Measurements from ENCODE around the gene FAM83E. TPM values are rescaled to one million over a fixed set of nuclear protein-coding genes. Genes with fewer than 3 reads are reported as not detected.

Gene FAM83E
- total RNA-seq, 2 experiments from 2014 or later, result 2.8 to 4.1 TPM

DNA sequence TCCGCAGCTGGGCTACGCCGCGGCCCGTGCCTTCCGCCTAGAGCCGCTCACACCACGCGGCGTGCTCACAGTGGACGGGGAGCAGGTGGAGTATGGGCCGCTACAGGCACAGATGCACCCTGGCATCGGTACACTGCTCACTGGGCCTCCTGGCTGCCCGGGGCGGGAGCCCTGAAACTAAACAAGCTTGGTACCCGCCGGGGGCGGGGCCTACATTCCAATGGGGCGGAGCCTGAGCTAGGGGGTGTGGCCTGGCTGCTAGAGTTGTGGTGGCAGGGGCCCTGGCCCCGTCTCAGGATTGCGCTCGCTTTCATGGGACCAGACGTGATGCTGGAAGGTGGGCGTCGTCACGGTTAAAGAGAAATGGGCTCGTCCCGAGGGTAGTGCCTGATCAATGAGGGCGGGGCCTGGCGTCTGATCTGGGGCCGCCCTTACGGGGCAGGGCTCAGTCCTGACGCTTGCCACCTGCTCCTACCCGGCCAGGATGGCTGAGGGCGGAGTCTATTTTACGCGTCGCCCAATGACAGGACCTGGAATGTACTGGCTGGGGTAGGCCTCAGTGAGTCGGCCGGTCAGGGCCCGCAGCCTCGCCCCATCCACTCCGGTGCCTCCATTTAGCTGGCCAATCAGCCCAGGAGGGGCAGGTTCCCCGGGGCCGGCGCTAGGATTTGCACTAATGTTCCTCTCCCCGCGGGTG is 14.9 kb upstream of the FAM83E start:
- no peaks in the 10 kb centered on the region for H3K27me3 Mint-ChIP-seq
- no peaks in the 10 kb centered on the region for H3K9me3 Mint-ChIP-seq (ENCODE audit: low read depth)
- H3K4me1 Mint-ChIP-seq, result peaks cover 42% of the 10 kb centered on the region
- H3K4me3 Mint-ChIP-seq, result no peak overlapping the region
- DNase-seq (no peak), ATAC-seq (no peak)
- H3K27ac Mint-ChIP-seq, result no peak overlapping the region
- CTCF ChIA-PET, result interaction anchor here (1.0 kb wide), 1 partner anchor 21 kb away, joined by 3 read pairs; no protein-coding TSS in a partner anchor
- H3K36me3 Mint-ChIP-seq, result peaks cover 5% of the 10 kb centered on the region

DNA sequence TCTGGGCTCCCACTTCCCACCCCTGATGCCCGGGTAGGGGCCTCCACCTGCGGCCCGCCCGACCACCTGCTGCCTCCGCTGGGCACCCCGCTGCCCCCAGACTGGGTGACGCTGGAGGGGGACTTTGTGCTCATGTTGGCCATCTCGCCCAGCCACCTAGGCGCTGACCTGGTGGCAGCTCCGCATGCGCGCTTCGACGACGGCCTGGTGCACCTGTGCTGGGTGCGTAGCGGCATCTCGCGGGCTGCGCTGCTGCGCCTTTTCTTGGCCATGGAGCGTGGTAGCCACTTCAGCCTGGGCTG is 14.4 kb upstream of the FAM83E start:
- Mint-ChIP-seq H3K4me1 (peaks cover 41% of the 10 kb centered on the region), H3K4me3 (no peak overlapping the region), H3K36me3 (peaks cover 5% of the 10 kb centered on the region), H3K27ac (no peak overlapping the region), H3K27me3 (no peaks in the 10 kb centered on the region), H3K9me3 (ENCODE audit: low read depth) (no peaks in the 10 kb centered on the region)
- no peak for DNase-seq
- no peak for ATAC-seq
- CTCF ChIA-PET, result interaction anchor here (1.0 to 2.4 kb wide), 2 partner anchors 17 to 20 kb away, joined by 3 to 10 read pairs; partner anchors contain the start of gene CA11

DNA sequence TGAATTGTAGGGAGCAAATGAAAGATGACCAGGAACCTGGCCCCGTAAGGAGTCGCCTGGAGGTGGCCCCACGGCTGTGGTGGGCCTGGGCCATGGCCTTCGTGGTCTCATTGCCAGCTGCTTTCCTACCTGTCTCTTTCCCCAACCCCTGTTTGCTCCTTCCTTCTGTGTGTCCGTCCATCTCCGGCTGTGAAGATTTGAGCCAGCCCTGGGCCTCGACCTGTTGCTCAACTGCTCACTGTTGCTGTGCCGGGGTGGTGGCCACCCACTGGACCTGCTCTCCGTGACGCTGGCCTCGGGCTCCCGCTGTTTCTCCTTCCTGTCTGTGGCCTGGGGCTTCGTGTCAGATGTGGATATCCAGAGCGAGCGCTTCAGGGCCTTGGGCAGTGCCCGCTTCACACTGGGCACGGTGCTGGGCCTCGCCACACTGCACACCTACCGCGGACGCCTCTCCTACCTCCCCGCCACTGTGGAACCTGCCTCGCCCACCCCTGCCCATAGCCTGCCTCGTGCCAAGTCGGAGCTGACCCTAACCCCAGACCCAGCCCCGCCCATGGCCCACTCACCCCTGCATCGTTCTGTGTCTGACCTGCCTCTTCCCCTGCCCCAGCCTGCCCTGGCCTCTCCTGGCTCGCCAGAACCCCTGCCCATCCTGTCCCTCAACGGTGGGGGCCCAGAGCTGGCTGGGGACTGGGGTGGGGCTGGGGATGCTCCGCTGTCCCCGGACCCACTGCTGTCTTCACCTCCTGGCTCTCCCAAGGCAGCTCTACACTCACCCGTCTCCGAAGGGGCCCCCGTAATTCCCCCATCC is 13.8 kb upstream of the FAM83E start:
- DNase-seq (no peak), ATAC-seq (no peak)
- H3K27me3 Mint-ChIP-seq, result no peaks in the 10 kb centered on the region
- H3K36me3 Mint-ChIP-seq, result peaks cover 7% of the 10 kb centered on the region
- H3K9me3 Mint-ChIP-seq (ENCODE audit: low read depth), result no peaks in the 10 kb centered on the region
- H3K4me3 Mint-ChIP-seq, result no peak overlapping the region
- CTCF ChIA-PET, result interaction anchor here (1.0 to 2.4 kb wide), 4 partner anchors 9 to 20 kb away, joined by 3 to 10 read pairs (median 4); partner anchors contain the start of genes CA11, RPL18 and SPHK2
- no peak overlapping the region for H3K27ac Mint-ChIP-seq
- H3K4me1 Mint-ChIP-seq, result peaks cover 40% of the 10 kb centered on the region

DNA sequence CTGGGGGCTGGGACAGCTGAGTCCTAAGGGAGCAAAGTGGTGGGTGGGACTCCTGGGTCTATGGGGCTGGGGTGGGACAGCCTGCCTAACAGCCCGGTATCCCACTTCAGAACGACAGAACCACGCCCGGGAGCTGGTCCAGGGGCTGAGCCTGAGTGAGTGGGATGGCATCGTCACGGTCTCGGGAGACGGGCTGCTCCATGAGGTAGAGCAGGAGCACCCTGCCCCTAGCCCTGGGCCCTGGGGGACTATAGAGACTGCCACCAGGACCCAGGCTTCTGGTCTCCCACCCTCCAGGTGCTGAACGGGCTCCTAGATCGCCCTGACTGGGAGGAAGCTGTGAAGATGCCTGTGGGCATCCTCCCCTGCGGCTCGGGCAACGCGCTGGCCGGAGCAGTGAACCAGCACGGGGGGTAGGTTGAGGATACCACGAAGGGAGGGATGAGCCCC is 13.0 kb upstream of the FAM83E start:
- Mint-ChIP-seq H3K27me3 (no peaks in the 10 kb centered on the region), H3K4me1 (peaks cover 43% of the 10 kb centered on the region), H3K27ac (peak overlapping the region; percentile 74), H3K9me3 (ENCODE audit: low read depth) (no peaks in the 10 kb centered on the region), H3K4me3 (no peak overlapping the region), H3K36me3 (peaks cover 12% of the 10 kb centered on the region)
- DNase-seq (no peak), ATAC-seq (no peak)
- CTCF ChIA-PET, result interaction anchor here (1.3 to 2.4 kb wide), 3 partner anchors 9 to 19 kb away, joined by 3 to 10 read pairs (median 4); partner anchors contain the start of genes CA11, RPL18 and SPHK2

DNA sequence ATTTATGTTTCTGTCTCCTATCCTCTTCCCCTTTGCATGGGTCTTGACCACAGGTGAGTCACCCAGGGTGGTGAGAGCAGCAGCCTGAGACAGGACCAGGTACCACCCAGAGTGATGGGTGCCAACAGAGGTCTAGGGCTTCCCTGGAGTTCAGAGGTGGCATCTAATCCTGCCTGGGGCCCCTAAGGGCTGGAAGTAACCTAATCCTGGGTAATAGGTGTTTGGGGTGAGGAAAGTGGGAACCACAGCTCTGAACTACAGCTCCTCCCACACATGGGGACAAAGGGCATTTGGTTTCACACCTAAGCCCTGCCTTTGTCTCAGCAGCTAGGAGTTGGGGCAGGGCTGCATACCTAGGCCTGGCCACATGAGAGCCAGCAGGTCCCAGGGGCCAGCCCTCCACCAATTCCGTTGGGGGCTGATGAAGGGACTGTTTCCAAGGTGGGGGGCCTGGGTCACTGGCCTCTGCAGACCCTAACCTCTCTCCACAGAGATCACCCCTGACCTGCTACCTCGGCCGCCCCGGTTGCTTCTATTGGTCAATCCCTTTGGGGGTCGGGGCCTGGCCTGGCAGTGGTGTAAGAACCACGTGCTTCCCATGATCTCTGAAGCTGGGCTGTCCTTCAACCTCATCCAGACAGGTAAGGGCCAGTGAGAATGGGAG is 12.5 kb upstream of the FAM83E start:
- Mint-ChIP-seq H3K27me3 (no peaks in the 10 kb centered on the region), H3K9me3 (ENCODE audit: low read depth) (no peaks in the 10 kb centered on the region), H3K4me3 (no peak overlapping the region), H3K4me1 (peaks cover 45% of the 10 kb centered on the region), H3K27ac (peak overlapping the region; percentile 74), H3K36me3 (peaks cover 14% of the 10 kb centered on the region)
- ATAC-seq (no peak), DNase-seq (peak; percentile 72)
- CTCF ChIA-PET, result interaction anchor here (1.3 to 2.4 kb wide), 3 partner anchors 8 to 19 kb away, joined by 3 to 10 read pairs (median 4); partner anchors contain the start of genes CA11, RPL18 and SPHK2

DNA sequence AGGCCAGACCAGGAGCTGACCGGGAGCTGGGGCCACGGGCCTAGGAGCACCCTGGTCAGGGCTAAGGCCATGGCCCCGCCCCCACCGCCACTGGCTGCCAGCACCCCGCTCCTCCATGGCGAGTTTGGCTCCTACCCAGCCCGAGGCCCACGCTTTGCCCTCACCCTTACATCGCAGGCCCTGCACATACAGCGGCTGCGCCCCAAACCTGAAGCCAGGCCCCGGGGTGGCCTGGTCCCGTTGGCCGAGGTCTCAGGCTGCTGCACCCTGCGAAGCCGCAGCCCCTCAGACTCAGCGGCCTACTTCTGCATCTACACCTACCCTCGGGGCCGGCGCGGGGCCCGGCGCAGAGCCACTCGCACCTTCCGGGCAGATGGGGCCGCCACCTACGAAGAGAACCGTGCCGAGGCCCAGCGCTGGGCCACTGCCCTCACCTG is 11.0 kb upstream of the FAM83E start:
- CTCF ChIA-PET, result interaction anchor here (0.6 kb wide), 1 partner anchor 56 kb away, joined by 3 read pairs; no protein-coding TSS in a partner anchor
- H3K27ac Mint-ChIP-seq, result no peak overlapping the region
- peaks cover 22% of the 10 kb centered on the region for H3K36me3 Mint-ChIP-seq
- ATAC-seq (no peak), DNase-seq (no peak)
- no peak overlapping the region for H3K4me3 Mint-ChIP-seq
- no peaks in the 10 kb centered on the region for H3K27me3 Mint-ChIP-seq
- peaks cover 51% of the 10 kb centered on the region for H3K4me1 Mint-ChIP-seq
- H3K9me3 Mint-ChIP-seq (ENCODE audit: low read depth), result no peaks in the 10 kb centered on the region

DNA sequence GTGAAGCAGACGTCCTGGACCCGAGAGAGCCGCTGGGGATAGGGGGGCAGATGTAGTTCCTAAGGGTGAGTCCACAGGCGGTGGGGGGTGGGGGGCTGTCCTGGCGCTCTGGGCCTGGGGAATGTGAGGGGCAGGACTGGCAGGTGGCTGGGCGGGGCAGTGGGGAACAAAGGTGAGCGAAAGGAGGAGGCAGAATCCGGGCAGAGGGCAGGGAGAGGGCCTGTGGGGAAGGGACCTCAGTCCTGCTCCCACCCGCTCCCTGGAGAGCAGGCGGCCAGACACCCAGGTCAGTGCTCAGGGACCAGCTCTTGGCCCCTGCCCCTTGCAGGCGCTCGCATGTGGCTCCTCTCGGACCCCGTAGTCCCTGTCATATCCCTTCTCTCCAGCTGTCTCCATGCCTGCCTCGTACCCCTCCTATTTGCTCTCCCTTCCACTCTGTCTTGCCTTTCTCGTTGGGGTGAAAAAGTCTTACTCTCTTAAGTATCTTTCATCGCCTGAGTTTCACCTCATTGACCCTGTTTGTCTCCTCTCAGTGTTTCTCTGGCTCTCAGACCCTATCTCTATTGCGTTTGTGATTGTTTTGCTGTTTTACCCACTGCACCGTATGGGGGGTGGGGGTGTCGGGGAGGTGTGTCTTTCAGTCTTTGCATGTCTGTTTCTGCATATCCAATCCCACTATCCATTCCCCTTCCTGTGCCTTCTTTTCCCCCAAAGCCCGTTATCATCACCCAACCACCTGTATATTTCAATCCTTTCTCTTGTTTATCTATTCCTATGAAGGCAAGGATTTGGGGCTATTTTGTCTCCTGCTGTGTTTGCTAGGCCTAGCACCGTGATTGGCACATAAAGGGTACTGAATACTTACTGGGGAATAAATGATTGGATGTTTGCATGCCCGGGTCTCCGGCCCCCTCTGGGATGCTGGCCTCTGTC is 10.2 kb upstream of the FAM83E start:
- CTCF ChIA-PET, result interaction anchor here (1.7 kb wide), 1 partner anchor 8 kb away, joined by 5 read pairs; no protein-coding TSS in a partner anchor
- Mint-ChIP-seq H3K4me3 (peak overlapping the region; percentile 75), H3K36me3 (peaks cover 22% of the 10 kb centered on the region), H3K27me3 (no peaks in the 10 kb centered on the region), H3K9me3 (ENCODE audit: low read depth) (no peaks in the 10 kb centered on the region), H3K27ac (peak overlapping the region; percentile 89), H3K4me1 (peaks cover 53% of the 10 kb centered on the region)
- no peak for ATAC-seq
- DNase-seq, result no peak

DNA sequence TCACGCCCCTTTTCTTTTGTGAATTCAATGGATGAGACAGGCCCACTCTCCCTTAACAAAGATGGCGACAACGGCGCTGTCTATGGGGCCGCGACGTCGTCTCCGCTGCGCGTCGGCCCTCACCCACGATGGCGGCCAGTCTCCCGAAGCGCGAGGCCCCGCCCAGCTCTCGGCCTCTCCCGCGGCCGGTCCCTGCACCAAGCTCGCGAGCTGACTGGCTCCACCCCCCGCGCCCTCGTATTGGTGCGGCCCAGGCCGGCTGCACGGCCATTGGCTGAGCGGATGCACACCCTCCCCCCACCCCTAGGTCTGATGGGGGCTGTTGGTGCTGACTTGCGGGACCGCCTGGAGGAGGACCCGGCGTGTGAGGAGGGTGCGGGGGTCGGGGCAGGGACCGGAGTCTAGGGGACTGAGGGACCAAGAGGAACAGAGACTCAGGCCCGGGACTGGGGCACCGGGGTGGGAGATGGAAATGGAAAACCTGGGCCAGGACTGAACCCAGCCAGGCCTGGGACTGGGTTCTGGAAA is 9.3 kb upstream of the FAM83E start:
- Mint-ChIP-seq H3K36me3 (peaks cover 25% of the 10 kb centered on the region), H3K9me3 (ENCODE audit: low read depth) (no peaks in the 10 kb centered on the region), H3K27me3 (no peaks in the 10 kb centered on the region), H3K27ac (peak overlapping the region; percentile 93), H3K4me3 (peak overlapping the region; percentile 75), H3K4me1 (peaks cover 60% of the 10 kb centered on the region)
- ATAC-seq (peak; percentile 87), DNase-seq (peak; percentile 99)
- CTCF ChIA-PET, result interaction anchor here (0.7 to 1.7 kb wide), 4 partner anchors 9 to 40 kb away, joined by 3 to 5 read pairs (median 4); partner anchors contain the start of gene CA11

DNA sequence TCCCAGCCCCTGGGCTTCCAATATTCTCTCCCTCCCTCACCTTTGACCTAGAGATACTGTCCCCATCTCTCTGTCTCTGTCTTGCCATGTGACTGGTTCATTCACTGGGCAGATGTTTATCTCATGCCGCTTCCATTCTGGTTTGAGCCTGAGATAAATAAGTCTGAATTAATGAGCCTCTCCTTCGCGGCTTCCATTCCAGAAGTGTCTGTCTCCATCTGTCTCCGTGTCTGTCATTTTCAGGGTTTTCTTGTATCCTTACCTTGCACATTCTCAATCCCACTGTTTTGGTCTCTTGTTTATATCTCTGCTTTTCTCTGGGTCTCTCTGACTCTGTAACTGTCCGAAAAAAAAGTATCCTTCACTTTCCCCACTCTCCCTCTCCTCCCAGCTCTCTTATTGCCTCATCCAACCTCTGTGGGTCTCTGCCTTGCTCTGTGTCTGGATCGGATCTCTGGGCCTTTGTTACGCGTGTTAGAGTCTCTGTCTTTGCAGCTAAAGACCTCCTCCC is 8.7 kb upstream of the FAM83E start:
- Mint-ChIP-seq H3K27me3 (no peaks in the 10 kb centered on the region), H3K36me3 (peaks cover 26% of the 10 kb centered on the region), H3K4me1 (peaks cover 58% of the 10 kb centered on the region), H3K9me3 (ENCODE audit: low read depth) (no peaks in the 10 kb centered on the region), H3K4me3 (peak overlapping the region; percentile 75), H3K27ac (peak overlapping the region; percentile 93)
- DNase-seq (no peak), ATAC-seq (no peak)
- CTCF ChIA-PET, result interaction anchor here (0.7 to 1.7 kb wide), 4 partner anchors 9 to 39 kb away, joined by 3 to 5 read pairs (median 4); partner anchors contain the start of gene CA11

DNA sequence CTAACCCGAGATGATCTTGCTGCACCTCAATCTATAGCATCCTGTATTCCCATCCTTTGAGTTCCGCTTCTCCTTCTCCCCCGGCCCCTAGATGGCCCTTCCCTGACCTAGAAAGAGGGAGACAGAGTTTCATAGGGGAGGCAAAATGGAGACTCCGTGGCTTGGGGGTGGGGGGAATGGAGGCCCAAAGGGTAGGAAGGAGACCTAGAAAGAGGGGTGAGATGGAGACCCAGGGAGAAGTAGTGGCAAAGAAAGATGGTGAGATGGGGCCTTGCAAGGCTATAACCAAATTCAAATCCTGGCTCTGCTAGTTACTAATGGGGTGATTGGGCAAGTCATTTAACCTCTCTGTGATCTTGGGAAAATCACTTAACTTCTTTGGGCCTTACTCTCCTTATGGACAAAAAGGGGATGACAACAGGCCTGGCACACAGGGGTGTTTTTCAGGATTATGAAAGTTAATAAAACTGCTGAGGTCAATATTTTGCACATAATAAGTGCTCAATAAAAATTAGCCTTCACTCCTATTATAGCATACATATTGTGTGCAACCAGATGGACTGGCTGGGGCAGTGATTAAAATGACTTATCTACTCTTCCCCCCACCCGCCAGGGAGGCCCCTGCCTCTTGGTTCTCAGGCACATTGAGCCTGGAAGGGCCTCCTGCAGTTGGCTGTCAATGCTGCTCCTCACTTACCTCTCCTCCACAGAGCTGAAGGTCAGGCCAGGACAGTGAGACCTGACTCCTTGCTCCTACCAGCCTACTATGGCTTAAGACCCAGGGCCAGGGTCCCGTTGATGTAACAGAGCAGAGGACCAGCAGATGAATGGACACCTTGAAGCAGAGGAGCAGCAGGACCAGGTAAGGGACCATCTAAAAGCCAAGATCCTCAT is 5.1 kb upstream of the FAM83E start:
- Mint-ChIP-seq H3K36me3 (peaks cover 56% of the 10 kb centered on the region), H3K27me3 (no peaks in the 10 kb centered on the region), H3K4me3 (peak overlapping the region; percentile 98), H3K27ac (peak overlapping the region; percentile 99), H3K4me1 (peaks cover 56% of the 10 kb centered on the region), H3K9me3 (ENCODE audit: low read depth) (no peaks in the 10 kb centered on the region)
- no peak for ATAC-seq
- DNase-seq, result no peak
- CTCF ChIA-PET, result interaction anchor here (1.0 to 1.5 kb wide), 5 partner anchors 8 to 127 kb away, joined by 3 to 5 read pairs (median 5); partner anchors contain the start of gene CA11

All from activated CD8-positive, alpha-beta memory T cell treated with anti-CD3 and anti-CD28 coated beads, Interleukin-2, amount 10 ng/mL, durations not matched to agents 7 days and 5 days (primary cell).